IMR-90 (cell line): ENCODE results near the gene SYMPK. TPM values are rescaled to one million over a fixed set of nuclear protein-coding genes. Genes with fewer than 3 reads are reported as not detected.

Experiments
- ATAC-seq: fragments of 200-7000 bp; cut with Tn5 transposase; 2 replicates; pipeline ENCODE4 v1.9.1; 2020; ENCODE audit warnings: low read depth, mild to moderate bottlenecking, moderate library complexity
- BruUV-seq: library from RNA; stranded (reverse); fragments of 400-500 nt; replicated peaks from 2 replicates; lab custom pipeline; 2021; lab: Mats Ljungman, UMichigan
- CTCF ChIA-PET: fragments of 300-600 bp; formaldehyde crosslinking; extraction: SDS; loops from one replicate; lab custom pipeline; 2021; ENCODE audit warnings: antibody characterized with exemption; lab: Yijun Ruan, JAX
- POLR2A ChIA-PET: fragments of 300-600 bp; sonication (Branson Sonifier 250); formaldehyde crosslinking; loops from one replicate; lab custom pipeline; 2022; ENCODE audit warnings: antibody characterized with exemption; ENCODE audit not compliant: unreplicated experiment; lab: Charles Lee
- DNase-seq: peaks from one replicate; pipeline ENCODE4 v3.0.0; 2013
- H2AFZ ChIP-seq: replicated peaks from 2 replicates; pipeline ENCODE3; 2013; ENCODE audit warnings: low read length, mild to moderate bottlenecking; ENCODE audit not compliant: poor library complexity
- H2AK5ac ChIP-seq: 2 replicates; pipeline ENCODE4 v1.6.1; 2013; ENCODE audit warnings: low read depth, low read length, inconsistent platforms
- H2AK9ac ChIP-seq: replicated peaks from 2 replicates; pipeline ENCODE3; 2013; ENCODE audit warnings: mild to moderate bottlenecking, low read depth, low read length, moderate library complexity; ENCODE audit not compliant: poor library complexity
- H2BK120ac ChIP-seq: 2 replicates; pipeline ENCODE4 v1.6.1; 2013; ENCODE audit warnings: low read depth, low read length, inconsistent platforms
- H2BK15ac ChIP-seq: 3 replicates; pipeline ENCODE4 v1.6.1; 2013; ENCODE audit warnings: low read depth, low read length, inconsistent platforms
- H2BK20ac ChIP-seq: 2 replicates; pipeline ENCODE4 v1.6.1; 2013; ENCODE audit warnings: low read depth, mild to moderate bottlenecking, inconsistent platforms, low read length, moderate library complexity
- H2BK5ac ChIP-seq: 2 replicates; pipeline ENCODE4 v1.6.1; 2013; ENCODE audit warnings: mild to moderate bottlenecking, low read depth, low read length, inconsistent platforms; ENCODE audit not compliant: poor library complexity, severe bottlenecking
- H3K14ac ChIP-seq: replicated peaks from 2 replicates; pipeline ENCODE4 v1.6.1; 2013; ENCODE audit warnings: low read depth, low read length, inconsistent platforms
- H3K18ac ChIP-seq: 2 replicates; pipeline ENCODE4 v1.6.1; 2013; ENCODE audit warnings: low read depth, low read length, control low read depth
- H3K23ac ChIP-seq: 2 replicates; pipeline ENCODE4 v1.6.1; 2013; ENCODE audit warnings: low read depth, low read length, inconsistent platforms
- H3K27ac ChIP-seq: 2 replicates; pipeline ENCODE4 v1.5.1; 2013; ENCODE audit warnings: mild to moderate bottlenecking, control low read depth, low read length; ENCODE audit not compliant: insufficient read depth
- H3K27me3 ChIP-seq: 2 replicates; pipeline ENCODE4 v1.6.1; 2013; ENCODE audit warnings: low read length; ENCODE audit not compliant: control insufficient read depth, insufficient read depth
- H3K36me3 ChIP-seq: 2 replicates; pipeline ENCODE4 v1.6.1; 2013; ENCODE audit warnings: low read length, mixed read lengths; ENCODE audit not compliant: control insufficient read depth, insufficient read depth
- H3K4ac ChIP-seq: 2 replicates; pipeline ENCODE4 v1.6.1; 2013; ENCODE audit warnings: low read depth, low read length, inconsistent platforms
- H3K4me1 ChIP-seq: 2 replicates; pipeline ENCODE4 v1.6.1; 2013; ENCODE audit warnings: low read length, mixed read lengths; ENCODE audit not compliant: control insufficient read depth, insufficient read depth
- H3K4me2 ChIP-seq: 2 replicates; pipeline ENCODE4 v1.6.1; 2013; ENCODE audit warnings: low read depth, mild to moderate bottlenecking, control low read depth, low read length, moderate library complexity
- H3K4me3 ChIP-seq: 2 replicates; pipeline ENCODE4 v1.5.1; 2013; ENCODE audit warnings: low read depth, mild to moderate bottlenecking, control low read depth, low read length, moderate library complexity; ENCODE audit not compliant: insufficient read depth
- H3K56ac ChIP-seq: 2 replicates; pipeline ENCODE4 v1.6.1; 2013; ENCODE audit warnings: low read length, inconsistent platforms; ENCODE audit not compliant: insufficient read depth; ENCODE audit errors: extremely low read depth
- H3K79me1 ChIP-seq, 2 experiments: 2 replicates each; pipeline ENCODE4 v1.6.1; 2013; ENCODE audit warnings: low read length in 2 of 2, inconsistent platforms in 1 of 2, low read depth in 1 of 2
- H3K9ac ChIP-seq: 2 replicates; pipeline ENCODE4 v1.6.1; 2013; ENCODE audit warnings: low read depth, low read length, control low read depth
- H3K9me1 ChIP-seq: 2 replicates; pipeline ENCODE4 v1.6.1; 2013; ENCODE audit warnings: low read length, inconsistent platforms; ENCODE audit not compliant: insufficient read depth
- H3K9me3 ChIP-seq: 2 replicates; pipeline ENCODE4 v1.6.1; 2013; ENCODE audit warnings: low read length; ENCODE audit not compliant: control insufficient read depth, insufficient read depth
- H4K20me1 ChIP-seq: 2 replicates; pipeline ENCODE4 v1.6.1; 2013; ENCODE audit warnings: low read length, inconsistent platforms; ENCODE audit not compliant: insufficient read depth
- H4K5ac ChIP-seq: 2 replicates; pipeline ENCODE4 v1.6.1; 2013; ENCODE audit warnings: mild to moderate bottlenecking, low read depth, low read length, control low read depth
- H4K8ac ChIP-seq, 2 experiments: 2 replicates each; pipeline ENCODE4 v1.6.1; 2013; ENCODE audit warnings: low read depth in 2 of 2, low read length in 2 of 2, control low read depth in 1 of 2, inconsistent platforms in 1 of 2
- H4K91ac ChIP-seq: 2 replicates; pipeline ENCODE4 v1.6.1; 2013; ENCODE audit warnings: low read depth, low read length, inconsistent platforms; ENCODE audit not compliant: insufficient read depth
- FOS ChIP-seq: fragments of 150-350 bp; IDR thresholded peaks from 2 replicates; pipeline ENCODE4 v1.6.1; 2016; ENCODE audit warnings: low read depth, low read length
- MAZ ChIP-seq: IDR thresholded peaks from 2 replicates; pipeline ENCODE4 v1.6.1; 2012; ENCODE audit warnings: low read depth, mild to moderate bottlenecking, low read length, improper control_type of control experiment, moderate library complexity, borderline replicate concordance
- POLR2A ChIP-seq: IDR thresholded peaks from 2 replicates; pipeline ENCODE4 v1.6.1; 2012; ENCODE audit warnings: mild to moderate bottlenecking, low read depth, low read length
- RAD21 ChIP-seq: IDR thresholded peaks from 2 replicates; pipeline ENCODE4 v1.6.1; 2012; ENCODE audit warnings: low read length, improper control_type of control experiment
- WGBS, 2 experiments: methylation state at CpG; one replicate each; pipeline versions ENCODE4 v1.1.5 to v1.1.7; 2013; ENCODE audit warnings: missing lambda C conversion rate in 2 of 2; ENCODE audit not compliant: insufficient read length in 1 of 2; ENCODE audit errors: extremely low coverage in 2 of 2; 5-methylcytosine and 5-hydroxymethylcytosine counted together
- dilution Hi-C: fragments of 300-500 bp; cut with HindIII; formaldehyde crosslinking; loops from one replicate; pipeline ENCODE4 v1.14.3; 2018; ENCODE audit warnings: low sequenced_read_pairs; ENCODE audit not compliant: unreplicated experiment
- in situ Hi-C: fragments of 300-500 bp; cut with MboI; formaldehyde crosslinking; loops from 3 replicates; pipeline ENCODE4 v1.14.3; 2019; ENCODE audit warnings: low sequenced_read_pairs, inconsistent platforms, mixed read lengths
- intact Hi-C: fragments of 100-400 bp; cut with micrococcal nuclease; formaldehyde crosslinking; loops from 2 replicates; pipeline ENCODE4 v1.10.0; 2022
- polyA plus RNA-seq, 3 experiments: library from polyadenylated mRNA; depleted of rRNA; stranded (reverse); fragments of >200 nt; gene quantifications; 2 replicates each; pipeline ENCODE4 v1.2.3, GENCODE V29; 2012; ENCODE audit warnings: low replicate concordance in 1 of 3
- total RNA-seq: library from RNA; depleted of rRNA; stranded (reverse); fragments of >200 nt; gene quantifications from 2 replicates; pipeline ENCODE4 v1.2.3, GENCODE V29; 2012
- TF ChIP-seq, protein P1 (sequence below): conservative IDR thresholded peaks from 2 replicates; pipeline ENCODE4 v1.5.1; 2012; ENCODE audit warnings: mild to moderate bottlenecking, low read depth, low read length, improper control_type of control experiment

Gene SYMPK
- total and polyA plus RNA-seq, 2 of the 4 experiments (the other 2 are of a cell fraction) = 35.3 to 71.5 TPM

DNA sequence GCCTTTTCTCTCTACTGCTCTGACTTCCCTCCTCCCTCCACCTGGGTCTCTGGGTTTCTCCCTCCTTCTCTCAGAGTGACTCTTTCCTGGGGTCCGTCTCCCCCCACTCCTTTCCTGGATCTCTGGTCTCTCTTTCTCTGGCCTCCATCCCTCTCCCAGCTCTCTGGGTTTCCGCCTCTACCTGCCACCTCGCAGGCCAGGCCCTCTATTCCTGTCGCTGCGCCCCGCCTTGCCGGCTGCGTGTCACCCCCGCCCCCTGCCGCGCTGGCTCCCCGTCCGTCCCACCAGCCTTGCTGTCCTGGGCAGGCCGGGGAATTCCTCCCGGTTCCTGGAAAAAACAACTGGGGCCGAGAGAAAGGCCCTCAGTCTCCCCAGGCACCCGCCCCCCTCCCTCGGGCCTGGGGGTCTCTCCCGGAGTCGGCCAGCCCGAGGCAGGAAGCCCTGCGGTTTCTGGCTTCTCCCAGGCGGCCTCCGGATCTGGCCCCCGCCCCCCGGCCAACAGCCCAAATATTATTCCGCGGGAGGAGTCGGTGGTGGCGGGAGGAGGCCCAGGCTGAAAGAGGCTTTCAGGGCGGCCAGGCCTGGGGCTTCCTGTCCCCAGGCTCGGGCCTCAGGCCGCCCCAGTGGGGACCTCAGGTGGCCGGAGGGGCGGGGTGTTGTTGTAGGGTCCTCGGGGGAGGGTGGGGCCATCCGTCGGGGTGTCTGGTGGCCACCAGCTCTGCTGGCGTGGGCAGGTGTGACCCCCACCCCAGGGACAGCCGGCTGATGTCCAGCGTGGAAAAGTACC is 13.7 kb upstream of the SYMPK start:
- Histone ChIP-seq H3K18ac (0 out of 2 replicates have a peak overlapping the region, but pooled peaks have one; percentile 26), H3K4me3 (no peak overlapping the region)
- CTCF ChIA-PET = no interaction called here

More for the DNA sequence above, 13.7 kb upstream of the SYMPK start:
- Histone ChIP-seq H3K4me1 (peaks cover 4% of the 10 kb centered on the region; the same call in 1 of the 2 replicates), H3K79me1 (no peaks in the 10 kb centered on the region), H2AFZ (peak overlapping the region; percentile 90), H4K5ac (peak overlapping the region; percentile 87; the same call in 1 of the 2 replicates), H2AK9ac (peak overlapping the region; percentile 72), H4K20me1 (no peaks in the 10 kb centered on the region), H3K9me1 (no peaks in the 10 kb centered on the region), H2AK5ac (no peak overlapping the region), H3K14ac (no peak overlapping the region), H3K9ac (peak overlapping the region; percentile 38; the same call in 1 of the 2 replicates), H3K56ac (no peak overlapping the region), H3K4ac (peak overlapping the region; percentile 83), H2BK20ac (no peak overlapping the region), H3K27ac (no peak overlapping the region), H3K23ac (no peak overlapping the region), H3K36me3 (no peaks in the 10 kb centered on the region), H4K8ac (peak overlapping the region; percentile 70 to 82; a peak in 3 of 4 replicates), H2BK5ac (no peak overlapping the region), H3K27me3 (peaks cover 28% of the 10 kb centered on the region), H4K91ac (peak overlapping the region; percentile 32; the same call in 1 of the 2 replicates), H2BK15ac (0 out of 3 replicates have a peak overlapping the region, but pooled peaks have one; percentile 2), H2BK120ac (peak overlapping the region; percentile 19; the same call in 1 of the 2 replicates), H3K9me3 (no peaks in the 10 kb centered on the region), H3K4me2 (no peak overlapping the region)
- BruUV-seq = no TSS peak
- ATAC-seq (peak; percentile 68), DNase-seq (peak; percentile 16)
- TF ChIP-seq, protein P1, sequence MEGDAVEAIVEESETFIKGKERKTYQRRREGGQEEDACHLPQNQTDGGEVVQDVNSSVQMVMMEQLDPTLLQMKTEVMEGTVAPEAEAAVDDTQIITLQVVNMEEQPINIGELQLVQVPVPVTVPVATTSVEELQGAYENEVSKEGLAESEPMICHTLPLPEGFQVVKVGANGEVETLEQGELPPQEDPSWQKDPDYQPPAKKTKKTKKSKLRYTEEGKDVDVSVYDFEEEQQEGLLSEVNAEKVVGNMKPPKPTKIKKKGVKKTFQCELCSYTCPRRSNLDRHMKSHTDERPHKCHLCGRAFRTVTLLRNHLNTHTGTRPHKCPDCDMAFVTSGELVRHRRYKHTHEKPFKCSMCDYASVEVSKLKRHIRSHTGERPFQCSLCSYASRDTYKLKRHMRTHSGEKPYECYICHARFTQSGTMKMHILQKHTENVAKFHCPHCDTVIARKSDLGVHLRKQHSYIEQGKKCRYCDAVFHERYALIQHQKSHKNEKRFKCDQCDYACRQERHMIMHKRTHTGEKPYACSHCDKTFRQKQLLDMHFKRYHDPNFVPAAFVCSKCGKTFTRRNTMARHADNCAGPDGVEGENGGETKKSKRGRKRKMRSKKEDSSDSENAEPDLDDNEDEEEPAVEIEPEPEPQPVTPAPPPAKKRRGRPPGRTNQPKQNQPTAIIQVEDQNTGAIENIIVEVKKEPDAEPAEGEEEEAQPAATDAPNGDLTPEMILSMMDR = no peak
- TF ChIP-seq FOS (no peak), POLR2A (no peak), MAZ (peak; percentile 28; the same call in 1 of the 2 replicates), RAD21 (no peak)
- dilution Hi-C loops = no loop called here
- in situ Hi-C loops = no loop called here
- intact Hi-C loops = no loop called here
- POLR2A ChIA-PET = no interaction called here
- 25% methylated on average over 14 of the region's 41 CpGs; no CpG with 5 or more reads in 1 of the 2 experiments for WGBS, 2 experiments
